Measurements from ENCODE around the gene IGF2BP3. TPM values are rescaled to one million over a fixed set of nuclear protein-coding genes. Genes with fewer than 3 reads are reported as not detected.

The IGF2BP3 gene
- total RNA-seq, 1 experiment from 2014 or later: 139 TPM

DNA sequence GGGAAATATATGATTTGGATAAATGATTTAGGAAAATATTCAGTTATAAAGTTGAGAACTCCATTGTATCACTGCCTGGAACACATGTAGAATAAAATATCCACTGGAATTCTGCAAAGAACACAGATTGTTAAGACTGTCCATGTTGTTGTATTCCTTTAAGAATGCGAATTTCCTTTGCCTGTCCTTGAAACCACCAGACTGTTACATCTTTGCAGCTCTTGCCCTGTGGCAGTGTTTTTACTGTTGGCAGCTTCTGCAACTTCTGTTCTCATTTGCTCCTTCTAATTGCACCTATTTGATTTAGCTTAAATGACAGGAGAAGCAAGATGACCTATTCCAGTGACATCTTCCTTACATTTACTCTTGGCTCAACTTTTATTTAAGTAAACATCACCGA is 131.4 kb downstream of the IGF2BP3 start:
- intact Hi-C loops (cut with micrococcal nuclease; ENCODE audit: unreplicated experiment): no loop called here
- Histone ChIP-seq H3K79me2 (ENCODE audit: low read depth) (peaks cover 24% of the 10 kb centered on the region), H3F3A (ENCODE audit: insufficient read depth, low read depth) (peaks cover 71% of the 10 kb centered on the region), H3K4me1 (replicated peaks; ENCODE audit: insufficient read depth) (peaks cover 40% of the 10 kb centered on the region), H2AFZ (no peak overlapping the region), H4K20me1 (ENCODE audit: insufficient read depth) (peaks cover 6% of the 10 kb centered on the region; the same call in 1 of the 2 replicates), H3K9me3 (ENCODE audit: insufficient read depth, low read depth) (peaks cover 12% of the 10 kb centered on the region), H3K27me3 (ENCODE audit: insufficient read depth, low read depth) (no peaks in the 10 kb centered on the region), H3K9me2 (ENCODE audit: insufficient read depth) (no peaks in the 10 kb centered on the region), H3K27ac (no peak overlapping the region), H3K4me2 (no peak overlapping the region), H3K4me3 (no peak overlapping the region), H3K36me3 (ENCODE audit: low read depth) (peaks cover 75% of the 10 kb centered on the region)
- no peak for DNase-seq
- POLR2A ChIA-PET (ENCODE audit: unreplicated experiment): no interaction called here
- BruUV-seq (replicated peaks): no TSS peak
- CTCF ChIA-PET: no interaction called here
- TF ChIP-seq, protein P1, sequence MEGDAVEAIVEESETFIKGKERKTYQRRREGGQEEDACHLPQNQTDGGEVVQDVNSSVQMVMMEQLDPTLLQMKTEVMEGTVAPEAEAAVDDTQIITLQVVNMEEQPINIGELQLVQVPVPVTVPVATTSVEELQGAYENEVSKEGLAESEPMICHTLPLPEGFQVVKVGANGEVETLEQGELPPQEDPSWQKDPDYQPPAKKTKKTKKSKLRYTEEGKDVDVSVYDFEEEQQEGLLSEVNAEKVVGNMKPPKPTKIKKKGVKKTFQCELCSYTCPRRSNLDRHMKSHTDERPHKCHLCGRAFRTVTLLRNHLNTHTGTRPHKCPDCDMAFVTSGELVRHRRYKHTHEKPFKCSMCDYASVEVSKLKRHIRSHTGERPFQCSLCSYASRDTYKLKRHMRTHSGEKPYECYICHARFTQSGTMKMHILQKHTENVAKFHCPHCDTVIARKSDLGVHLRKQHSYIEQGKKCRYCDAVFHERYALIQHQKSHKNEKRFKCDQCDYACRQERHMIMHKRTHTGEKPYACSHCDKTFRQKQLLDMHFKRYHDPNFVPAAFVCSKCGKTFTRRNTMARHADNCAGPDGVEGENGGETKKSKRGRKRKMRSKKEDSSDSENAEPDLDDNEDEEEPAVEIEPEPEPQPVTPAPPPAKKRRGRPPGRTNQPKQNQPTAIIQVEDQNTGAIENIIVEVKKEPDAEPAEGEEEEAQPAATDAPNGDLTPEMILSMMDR (conservative IDR thresholded peaks at IDR 0.05): no peak
- no peak for TF ChIP-seq EZH2 (IDR thresholded peaks at IDR 0.05; ENCODE audit: low read depth)

DNA sequence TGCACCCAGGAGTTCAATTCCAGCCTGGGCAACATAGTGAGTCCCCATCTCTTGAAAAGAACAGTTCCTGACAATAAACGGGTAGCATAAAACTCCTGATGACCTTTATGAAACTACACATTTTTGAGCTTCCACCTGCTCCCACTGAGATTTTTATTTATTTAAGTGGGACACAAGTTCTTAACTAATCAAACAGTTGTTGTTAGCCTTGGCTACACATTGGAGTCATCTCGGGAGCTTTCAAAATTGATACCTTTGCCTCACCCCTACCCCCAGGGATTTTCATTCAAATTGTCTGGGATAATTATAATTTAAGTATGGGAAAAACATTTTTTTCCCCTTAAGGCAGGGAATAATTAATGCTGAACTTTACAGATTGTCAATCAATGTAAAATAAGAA is 131.9 kb downstream of the IGF2BP3 start:
- intact Hi-C loops (cut with micrococcal nuclease; ENCODE audit: unreplicated experiment): no loop called here
- ChIA-PET POLR2A (ENCODE audit: unreplicated experiment) (no interaction called here), CTCF (no interaction called here)
- BruUV-seq (replicated peaks): no TSS peak
- TF ChIP-seq, protein P1 (conservative IDR thresholded peaks at IDR 0.05): no peak
- TF ChIP-seq EZH2 (IDR thresholded peaks at IDR 0.05; ENCODE audit: low read depth): no peak
- Histone ChIP-seq H4K20me1 (ENCODE audit: insufficient read depth) (peaks cover 7% of the 10 kb centered on the region; the same call in 1 of the 2 replicates), H3K79me2 (ENCODE audit: low read depth) (peaks cover 22% of the 10 kb centered on the region), H2AFZ (no peak overlapping the region), H3K4me3 (no peak overlapping the region), H3K36me3 (ENCODE audit: low read depth) (peaks cover 75% of the 10 kb centered on the region), H3K27me3 (ENCODE audit: insufficient read depth, low read depth) (no peaks in the 10 kb centered on the region), H3K4me2 (no peak overlapping the region), H3K9me3 (ENCODE audit: insufficient read depth, low read depth) (peaks cover 12% of the 10 kb centered on the region), H3F3A (ENCODE audit: insufficient read depth, low read depth) (peaks cover 75% of the 10 kb centered on the region), H3K9me2 (ENCODE audit: insufficient read depth) (no peaks in the 10 kb centered on the region), H3K4me1 (replicated peaks; ENCODE audit: insufficient read depth) (peaks cover 40% of the 10 kb centered on the region), H3K27ac (no peak overlapping the region)
- no peak for DNase-seq

DNA sequence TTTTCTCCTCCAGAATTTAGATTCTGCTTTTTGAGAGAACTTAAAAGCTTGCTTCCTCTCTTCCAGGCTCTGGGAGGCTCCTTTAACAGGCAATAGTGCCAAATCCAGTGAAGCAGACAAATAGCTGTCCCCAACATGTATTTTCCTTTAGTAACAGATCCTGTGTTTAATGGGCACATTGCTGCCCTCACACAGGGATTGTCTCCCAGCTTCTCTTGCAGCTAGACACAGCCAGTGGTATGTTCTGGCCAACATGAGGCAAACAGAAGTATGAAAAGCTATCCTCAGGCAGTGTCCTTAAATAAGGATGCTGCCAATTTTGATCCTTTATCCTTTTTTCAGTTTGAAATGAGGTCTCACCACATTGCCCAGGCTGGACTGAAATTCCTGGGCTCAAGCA is 132.9 kb downstream of the IGF2BP3 start:
- TF ChIP-seq, protein P1 (conservative IDR thresholded peaks at IDR 0.05): no peak
- no peak for TF ChIP-seq EZH2 (IDR thresholded peaks at IDR 0.05; ENCODE audit: low read depth)
- DNase-seq: no peak
- ChIA-PET CTCF (no interaction called here), POLR2A (ENCODE audit: unreplicated experiment) (no interaction called here)
- Histone ChIP-seq H4K20me1 (ENCODE audit: insufficient read depth) (peaks cover 14% of the 10 kb centered on the region; the same call in 1 of the 2 replicates), H3K9me2 (ENCODE audit: insufficient read depth) (no peaks in the 10 kb centered on the region), H3K36me3 (ENCODE audit: low read depth) (peaks cover 75% of the 10 kb centered on the region), H3K4me3 (no peak overlapping the region), H2AFZ (no peak overlapping the region), H3K27ac (no peak overlapping the region), H3K79me2 (ENCODE audit: low read depth) (peaks cover 26% of the 10 kb centered on the region), H3F3A (ENCODE audit: insufficient read depth, low read depth) (peaks cover 78% of the 10 kb centered on the region), H3K4me1 (replicated peaks; ENCODE audit: insufficient read depth) (peaks cover 49% of the 10 kb centered on the region), H3K27me3 (ENCODE audit: insufficient read depth, low read depth) (no peaks in the 10 kb centered on the region), H3K4me2 (no peak overlapping the region), H3K9me3 (ENCODE audit: insufficient read depth, low read depth) (peaks cover 12% of the 10 kb centered on the region)
- no TSS peak for BruUV-seq (replicated peaks)
- intact Hi-C loops (cut with micrococcal nuclease; ENCODE audit: unreplicated experiment): no loop called here

Data from PC-9 (cell line).